ENCODE results near the gene GAS6. TPM values are rescaled to one million over a fixed set of nuclear protein-coding genes. Genes with fewer than 3 reads are reported as not detected.

Gene GAS6
- total RNA-seq, 1 experiment from 2014 or later: 49.4 TPM

- TF ChIP-seq CTCF (IDR thresholded peaks at IDR 0.05 in 2 of 3, conservative IDR thresholded peaks at IDR 0.05 in 1 of 3; ENCODE audit: borderline replicate concordance in 1 of 3, insufficient read depth in 1 of 3, low read depth in 2 of 3, low read length in 2 of 3) (no peak), EZH2 (IDR thresholded peaks at IDR 0.05) (no peak), CBX3 (IDR thresholded peaks at IDR 0.05; ENCODE audit: low read depth) (no peak)
Measured at GRCh38 chr13:113808058-113808834, 55.6 kb downstream of the GAS6 start (continued).

GRCh38 chr13:113806526-113806925, 57.4 kb downstream of the GAS6 start:
- Histone ChIP-seq H3K36me3 (ENCODE audit: control insufficient read depth in 1 of 2, insufficient read depth in 2 of 2, low read length in 2 of 2) (no peaks in the 10 kb centered on the region), H3K9ac (ENCODE audit: low read length) (no peak overlapping the region), H3K9me3 (ENCODE audit: control insufficient read depth in 1 of 2, insufficient read depth in 1 of 2, low read depth in 1 of 2, low read length in 2 of 2) (peaks cover 16 to 17% of the 10 kb centered on the region in 2 experiments; a peak in 2 of 4 replicates), H3K27ac (ENCODE audit: low read depth, low read length) (no peak overlapping the region), H3K27me3 (ENCODE audit: insufficient read depth, low read length) (no peaks in the 10 kb centered on the region), H3K9me2 (ENCODE audit: insufficient read depth) (no peaks in the 10 kb centered on the region), H3K4me2 (ENCODE audit: low read length) (no peak overlapping the region), H3K79me2 (ENCODE audit: insufficient read depth, low read length) (no peaks in the 10 kb centered on the region), H2AFZ (ENCODE audit: low read depth, low read length, poor library complexity, severe bottlenecking) (no peak overlapping the region), H3K4me3 (replicated peaks in 1 of 2; ENCODE audit: low read depth in 1 of 2, low read length in 2 of 2) (no peak overlapping the region), H3K4me1 (ENCODE audit: control insufficient read depth in 1 of 2, insufficient read depth in 2 of 2, low read length in 2 of 2) (peaks cover 0 to 7% of the 10 kb centered on the region in 2 experiments; a peak in 2 of 4 replicates), H4K20me1 (ENCODE audit: insufficient read depth) (no peaks in the 10 kb centered on the region)
- ATAC-seq (no peak), DNase-seq (ENCODE audit: low read depth, low spot score) (no peak)
- intact Hi-C loops (cut with micrococcal nuclease): no loop called here
- ChIA-PET RAD21 (ENCODE audit: low non-redundant PET in 1 of 2, low total read pairs in 2 of 2, uncharacterized antibody in 2 of 2, unreplicated experiment in 2 of 2) (no interaction called here), CTCF (no interaction called here), POLR2A (no interaction called here)
- no peak for TF ChIP-seq CBX3 (IDR thresholded peaks at IDR 0.05; ENCODE audit: low read depth)
- TF ChIP-seq MAX (IDR thresholded peaks at IDR 0.05): no peak
- no peak for TF ChIP-seq TCF7L2 (IDR thresholded peaks at IDR 0.05; ENCODE audit: borderline replicate concordance, extremely low read depth, insufficient read depth, insufficient read length)
- no peak for TF ChIP-seq EZH2phosphoT487 (IDR thresholded peaks at IDR 0.05; ENCODE audit: borderline replicate concordance)
- no peak for TF ChIP-seq ZNF274 (IDR thresholded peaks at IDR 0.05; ENCODE audit: low read depth, low read length)
- TF ChIP-seq ZBTB33 (IDR thresholded peaks at IDR 0.05; ENCODE audit: extremely low read depth, insufficient replicate concordance, low read length): no peak
- TF ChIP-seq ZFX (IDR thresholded peaks at IDR 0.05): no peak
- TF ChIP-seq POLR2AphosphoS5 (IDR thresholded peaks at IDR 0.05; ENCODE audit: low read depth, low read length): no peak
- no peak for TF ChIP-seq EGR1 (IDR thresholded peaks at IDR 0.05; ENCODE audit: low read depth)
- no peak for TF ChIP-seq YY1 (IDR thresholded peaks at IDR 0.05; ENCODE audit: extremely low read depth, insufficient replicate concordance, low read depth, low read length)
- no peak for TF ChIP-seq ATF3 (IDR thresholded peaks at IDR 0.05)
- no peak for TF ChIP-seq SRF (IDR thresholded peaks at IDR 0.05; ENCODE audit: low read depth)
- no peak for TF ChIP-seq ELF1 (IDR thresholded peaks at IDR 0.05; ENCODE audit: borderline replicate concordance, low read depth)
- BruUV-seq (replicated peaks): no TSS peak

Measured in HCT116 (cell line).